ENCODE data around the gene NTN1. TPM values are rescaled to one million over a fixed set of nuclear protein-coding genes. Genes with fewer than 3 reads are reported as not detected.

The NTN1 gene
- total RNA-seq, 1 donor from 2014 or later = under 0.01 TPM

- no peak for FAIRE-seq
These were observed 210.3 kb downstream of the NTN1 start for GRCh38 chr17:9231449-9232154.

GRCh38 chr17:9232155-9232475, 210.8 kb downstream of the NTN1 start:
- Histone ChIP-seq H3K36me3 (ENCODE audit: control insufficient read depth, insufficient read depth, low read length) (no peaks in the 10 kb centered on the region), H3K4me3 (ENCODE audit: low read depth, low read length) (no peak overlapping the region), H3K27me3 (ENCODE audit: control insufficient read depth, insufficient read depth, low read length) (no peaks in the 10 kb centered on the region)
- TF ChIP-seq CTCF (IDR thresholded peaks at IDR 0.05; ENCODE audit: insufficient read depth, low read length, severe bottlenecking) = no peak
- FAIRE-seq (no peak), DNase-seq (ENCODE audit: low read depth) (no peak)

More at GRCh38 chr17:9231449-9232154, 210.3 kb downstream of the NTN1 start:
- DNase-seq (ENCODE audit: low read depth) = no peak
- H3K36me3 ChIP-seq (ENCODE audit: control insufficient read depth, insufficient read depth, low read length) = no peaks in the 10 kb centered on the region
- H3K4me3 ChIP-seq (ENCODE audit: low read depth, low read length) = no peak overlapping the region
- no peaks in the 10 kb centered on the region for H3K27me3 ChIP-seq (ENCODE audit: control insufficient read depth, insufficient read depth, low read length)
- no peak for TF ChIP-seq CTCF (IDR thresholded peaks at IDR 0.05; ENCODE audit: insufficient read depth, low read length, severe bottlenecking)

GRCh38 chr17:9232591-9233270, 211.4 kb downstream of the NTN1 start:
- DNase-seq (ENCODE audit: low read depth) = no peak
- TF ChIP-seq CTCF (IDR thresholded peaks at IDR 0.05; ENCODE audit: insufficient read depth, low read length, severe bottlenecking) = no peak
- Histone ChIP-seq H3K4me3 (ENCODE audit: low read depth, low read length) (no peak overlapping the region), H3K36me3 (ENCODE audit: control insufficient read depth, insufficient read depth, low read length) (no peaks in the 10 kb centered on the region), H3K27me3 (ENCODE audit: control insufficient read depth, insufficient read depth, low read length) (no peaks in the 10 kb centered on the region)
- FAIRE-seq = no peak

DNA sequence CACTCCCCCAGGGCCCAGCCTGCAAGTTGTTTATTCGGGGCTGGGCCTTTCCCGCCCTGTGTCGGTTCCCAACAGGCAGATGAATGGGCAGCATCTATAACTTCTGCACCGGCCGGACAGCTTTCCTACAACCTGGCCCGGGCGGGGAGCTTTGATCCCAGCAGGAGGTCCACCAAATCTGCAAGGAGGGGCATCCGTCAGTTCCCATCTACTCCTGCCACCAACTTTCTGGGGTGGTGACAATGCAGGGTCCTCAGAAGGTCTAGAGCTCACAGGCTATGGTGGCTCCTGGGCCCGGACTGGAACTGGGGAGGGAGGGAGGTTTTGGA, 211.9 kb downstream of the NTN1 start:
- FAIRE-seq (no peak), DNase-seq (ENCODE audit: low read depth) (no peak)
- H3K4me3 ChIP-seq (ENCODE audit: low read depth, low read length) = no peak overlapping the region
- no peaks in the 10 kb centered on the region for H3K36me3 ChIP-seq (ENCODE audit: control insufficient read depth, insufficient read depth, low read length)
- no peak for TF ChIP-seq CTCF (IDR thresholded peaks at IDR 0.05; ENCODE audit: insufficient read depth, low read length, severe bottlenecking)
- H3K27me3 ChIP-seq (ENCODE audit: control insufficient read depth, insufficient read depth, low read length) = peaks cover under 1% of the 10 kb centered on the region

DNA sequence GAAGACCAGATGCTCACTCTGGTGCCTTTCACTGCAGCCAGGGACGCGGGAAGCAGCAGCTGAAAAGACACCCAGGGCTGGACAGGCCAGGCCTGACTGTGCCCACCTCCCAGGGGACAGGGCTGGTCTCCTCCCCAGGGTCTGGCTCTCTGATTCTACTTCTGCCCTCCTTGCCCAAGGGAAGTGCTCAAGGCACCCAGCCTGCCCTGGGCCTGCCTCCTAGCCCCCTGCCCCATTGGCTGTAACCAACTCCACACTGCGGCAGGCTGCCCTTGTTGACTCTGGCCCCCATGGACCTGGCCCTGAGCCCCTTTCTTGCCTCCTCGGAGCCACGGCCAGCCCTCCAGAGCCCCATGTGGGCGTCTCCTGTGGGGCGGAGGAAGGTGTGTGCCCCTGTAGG, 212.5 kb downstream of the NTN1 start:
- Histone ChIP-seq H3K36me3 (ENCODE audit: control insufficient read depth, insufficient read depth, low read length) (no peaks in the 10 kb centered on the region), H3K27me3 (ENCODE audit: control insufficient read depth, insufficient read depth, low read length) (peaks cover 2% of the 10 kb centered on the region), H3K4me3 (ENCODE audit: low read depth, low read length) (no peak overlapping the region)
- TF ChIP-seq CTCF (IDR thresholded peaks at IDR 0.05; ENCODE audit: insufficient read depth, low read length, severe bottlenecking) = no peak
- DNase-seq (ENCODE audit: low read depth) = no peak
- FAIRE-seq = no peak

Measured in bronchial epithelial cell (primary cell).